Panc1 (cell line): ENCODE measurements around the gene B9D2. TPM values are rescaled to one million over a fixed set of nuclear protein-coding genes. Genes with fewer than 3 reads are reported as not detected.

Source experiments
- ATAC-seq: fragments of 200-7000 bp; cut with Tn5 transposase; 2 replicates; pipeline ENCODE4 v1.9.1; 2020; ENCODE audit warnings: mild to moderate bottlenecking, moderate library complexity
- BruUV-seq: library from RNA; stranded (reverse); fragments of 400-500 nt; replicated peaks from 2 replicates; lab custom pipeline; 2021; lab: Mats Ljungman, UMichigan
- CTCF ChIA-PET: fragments of 300-600 bp; sonication (Branson Sonifier 250); formaldehyde crosslinking; loops from one replicate; lab custom pipeline; 2022; ENCODE audit warnings: antibody characterized with exemption; lab: Charles Lee
- POLR2A ChIA-PET: fragments of 300-600 bp; sonication (Branson Sonifier 250); formaldehyde crosslinking; loops from one replicate; lab custom pipeline; 2022; ENCODE audit warnings: antibody characterized with exemption; lab: Charles Lee
- DNase-seq: peaks from one replicate; pipeline ENCODE4 v3.0.0-alpha.2; 2010; ENCODE audit warnings: low read depth, low spot score
- H3K27ac ChIP-seq: 2 replicates; pipeline ENCODE4 v1.5.1; 2011; ENCODE audit warnings: mild to moderate bottlenecking, low read length, inconsistent platforms
- H3K27me3 ChIP-seq: fragments of 200-500 bp; sonication (Bioruptor generic); 2 replicates; pipeline ENCODE4 v1.6.0; 2014; ENCODE audit warnings: low read length, inconsistent platforms; ENCODE audit not compliant: control insufficient read depth, insufficient read depth
- H3K36me3 ChIP-seq: fragments of 200-500 bp; sonication (Bioruptor generic); 2 replicates; pipeline ENCODE4 v1.5.1; 2014; ENCODE audit warnings: inconsistent platforms, mild to moderate bottlenecking, low read length, moderate library complexity; ENCODE audit not compliant: control insufficient read depth, insufficient read depth
- H3K4me1 ChIP-seq: 2 replicates; pipeline ENCODE4 v1.5.1; 2011; ENCODE audit warnings: inconsistent platforms, mild to moderate bottlenecking, low read length, moderate library complexity; ENCODE audit not compliant: control insufficient read depth, insufficient read depth
- H3K4me3 ChIP-seq, 2 experiments: 2 replicates each; pipeline ENCODE4 v1.5.1; 2011 to 2012; ENCODE audit warnings: low read depth in 2 of 2, low read length in 2 of 2, mild to moderate bottlenecking in 2 of 2, inconsistent platforms in 1 of 2, moderate library complexity in 1 of 2
- H3K9me3 ChIP-seq: fragments of 200-500 bp; sonication (Bioruptor generic); 2 replicates; pipeline ENCODE4 v1.5.1; 2014; ENCODE audit warnings: low read depth, mild to moderate bottlenecking, inconsistent platforms, low read length, moderate library complexity; ENCODE audit not compliant: control insufficient read depth, insufficient read depth
- CTCF ChIP-seq: fragments of 450-650 bp; IDR thresholded peaks from 2 replicates; pipeline ENCODE4 v1.5.1; 2017; ENCODE audit warnings: mild to moderate bottlenecking
- POLR2AphosphoS5 ChIP-seq: IDR thresholded peaks from 2 replicates; pipeline ENCODE4 v1.6.1; 2012; ENCODE audit warnings: mild to moderate bottlenecking, low read depth, low read length, moderate library complexity
- REST ChIP-seq, 2 experiments: IDR thresholded peaks; 2 replicates each; pipeline ENCODE4 v1.6.1; 2011 to 2012; ENCODE audit warnings: low read depth in 2 of 2, control low read depth in 1 of 2, low read length in 1 of 2, mild to moderate bottlenecking in 1 of 2, moderate library complexity in 1 of 2; ENCODE audit not compliant: insufficient read depth in 1 of 2
- SIN3A ChIP-seq: IDR thresholded peaks from 2 replicates; pipeline ENCODE4 v1.6.1; 2012; ENCODE audit warnings: low read depth, mild to moderate bottlenecking, low read length, moderate library complexity, borderline replicate concordance; ENCODE audit not compliant: insufficient read depth
- TCF7L2 ChIP-seq: IDR thresholded peaks from 2 replicates; pipeline ENCODE4 v1.6.1; 2011; ENCODE audit warnings: mild to moderate bottlenecking, low read depth, low read length, inconsistent platforms
- in situ Hi-C: cut with HindIII; loops from 2 replicates; pipeline ENCODE4 v1.10.0; 2016; ENCODE audit warnings: low sequenced_read_pairs, low pct_unique_long_range_greater_than_20kb
- intact Hi-C: fragments of 100-400 bp; cut with micrococcal nuclease; formaldehyde crosslinking; loops from one replicate; pipeline ENCODE4 v1.10.0; 2022; ENCODE audit not compliant: unreplicated experiment
- total RNA-seq: library from RNA; stranded (reverse); gene quantifications from one replicate; pipeline ENCODE4 v1.2.1, GENCODE V29; 2021; ENCODE audit not compliant: unreplicated experiment

B9D2 gene
- total RNA-seq, 1 experiment from 2014 or later: 7.1 TPM

GRCh38 chr19:41373993-41374392 is 10.0 kb upstream of the B9D2 start:
- no peak overlapping the region for H3K4me3 ChIP-seq
- intact Hi-C loops (no loop called here), in situ Hi-C loops (no loop called here)
- ChIA-PET CTCF (no interaction called here), POLR2A (no interaction called here)
- H3K4me1 ChIP-seq: peaks cover 4% of the 10 kb centered on the region; the same call in 1 of the 2 replicates
- BruUV-seq: TSS peak; percentile 39
- H3K27me3 ChIP-seq: no peaks in the 10 kb centered on the region
- no peak for DNase-seq
- no peak for TF ChIP-seq CTCF
- no peak for TF ChIP-seq REST (IDR thresholded peaks at IDR 0.05; ENCODE audit: insufficient read depth in 1 of 2, low read depth in 2 of 2, low read length in 1 of 2)
- no peak for TF ChIP-seq SIN3A
- no peak for TF ChIP-seq TCF7L2
- no peak for TF ChIP-seq POLR2AphosphoS5
- no peaks in the 10 kb centered on the region for H3K36me3 ChIP-seq
- H3K27ac ChIP-seq: no peak overlapping the region
- 0 out of 2 replicates have a peak, but pooled peaks have one; percentile 26 for ATAC-seq
- no peaks in the 10 kb centered on the region for H3K9me3 ChIP-seq

- DNase-seq (no peak), ATAC-seq (no peak)
- CTCF ChIA-PET: no interaction called here
- peaks cover 4% of the 10 kb centered on the region; the same call in 1 of the 2 replicates for H3K4me1 ChIP-seq
- in situ Hi-C loops (no loop called here), intact Hi-C loops (no loop called here)
- POLR2A ChIA-PET: interaction anchor here (0.6 to 0.8 kb wide), 2 partner anchors 8 to 432 kb away, joined by 4 read pairs; no protein-coding TSS in a partner anchor
- H3K36me3 ChIP-seq: no peaks in the 10 kb centered on the region
- H3K4me3 ChIP-seq: no peak overlapping the region
- no TSS peak for BruUV-seq
- no peak overlapping the region for H3K27ac ChIP-seq
- no peaks in the 10 kb centered on the region for H3K27me3 ChIP-seq
- TF ChIP-seq CTCF (no peak), SIN3A (no peak), REST (IDR thresholded peaks at IDR 0.05; ENCODE audit: insufficient read depth in 1 of 2, low read depth in 2 of 2, low read length in 1 of 2) (no peak), TCF7L2 (no peak), POLR2AphosphoS5 (no peak)
- no peaks in the 10 kb centered on the region for H3K9me3 ChIP-seq
Measured at GRCh38 chr19:41372501-41372900, 8.6 kb upstream of the B9D2 start.
